Keratinocyte (primary cell): ENCODE data around the gene WDR27. TPM values are rescaled to one million over a fixed set of nuclear protein-coding genes. Genes with fewer than 3 reads are reported as not detected.
"Not testable (repeated sequence)": the region's sequence is repeated elsewhere in the genome, so short reads cannot be mapped to it uniquely, and the experiment has no call there.

ENCODE experiments used
- DNase-seq: peaks from one replicate; pipeline ENCODE4 v3.0.0-alpha.2; 2011; ENCODE audit warnings: low read depth, missing footprints, low spot score
- FAIRE-seq: peaks from 2 replicates; lab custom pipeline; 2011; peaks lifted over from hg19 to GRCh38; lab: Jason Lieb, UNC
- H2AFZ ChIP-seq: 2 replicates; pipeline ENCODE4 v1.6.0; 2012; ENCODE audit warnings: low read length, control low read depth, inconsistent platforms; ENCODE audit not compliant: control insufficient read depth
- H3K27ac ChIP-seq: 2 replicates; pipeline ENCODE4 v1.5.1; 2011; ENCODE audit warnings: low read length; ENCODE audit not compliant: control insufficient read depth, insufficient read depth
- H3K27me3 ChIP-seq: 3 replicates; pipeline ENCODE4 v1.6.0; 2011; ENCODE audit warnings: low read length; ENCODE audit not compliant: control insufficient read depth, insufficient read depth; ENCODE audit errors: extremely low read depth
- H3K36me3 ChIP-seq, 2 experiments: 2 replicates in 1 of 2; 3 replicates in 1 of 2; pipeline ENCODE4 v1.5.1; 2011; ENCODE audit warnings: low read length in 2 of 2, mild to moderate bottlenecking in 1 of 2; ENCODE audit not compliant: control insufficient read depth in 2 of 2, insufficient read depth in 2 of 2; ENCODE audit errors: extremely low read depth in 1 of 2
- H3K4me1 ChIP-seq: 3 replicates; pipeline ENCODE4 v1.5.1; 2011; ENCODE audit warnings: low read length; ENCODE audit not compliant: control insufficient read depth, insufficient read depth; ENCODE audit errors: extremely low read depth
- H3K4me2 ChIP-seq: 3 replicates; pipeline ENCODE4 v1.6.0; 2011; ENCODE audit warnings: low read depth, low read length; ENCODE audit not compliant: control insufficient read depth, insufficient read depth; ENCODE audit errors: extremely low read depth
- H3K4me3 ChIP-seq, 3 experiments: fragments of 200-600 bp in 1 of 3; sonication (generic) in 1 of 3; 2 replicates in 2 of 3; 3 replicates in 1 of 3; pipeline ENCODE4 v1.5.1; 2011 to 2016; ENCODE audit warnings: low read length in 3 of 3, mild to moderate bottlenecking in 3 of 3, control low read depth in 2 of 3, inconsistent platforms in 1 of 3, low read depth in 1 of 3, mixed read lengths in 1 of 3, mixed run types in 1 of 3, moderate library complexity in 1 of 3; ENCODE audit not compliant: control insufficient read depth in 2 of 3, insufficient read depth in 2 of 3; ENCODE audit errors: extremely low read depth in 1 of 3
- H3K79me2 ChIP-seq: 2 replicates; pipeline ENCODE4 v1.6.0; 2012; ENCODE audit warnings: low read length; ENCODE audit not compliant: control insufficient read depth, insufficient read depth
- H3K9ac ChIP-seq: 3 replicates; pipeline ENCODE4 v1.6.0; 2011; ENCODE audit warnings: low read length; ENCODE audit not compliant: control insufficient read depth, insufficient read depth; ENCODE audit errors: extremely low read depth
- H3K9me1 ChIP-seq: 3 replicates; pipeline ENCODE4 v1.6.0; 2011; ENCODE audit warnings: low read length; ENCODE audit not compliant: control insufficient read depth, insufficient read depth; ENCODE audit errors: extremely low read depth
- H3K9me3 ChIP-seq: 2 replicates; pipeline ENCODE4 v1.5.1; 2012; ENCODE audit warnings: low read depth, low read length; ENCODE audit not compliant: control insufficient read depth
- H4K20me1 ChIP-seq: 3 replicates; pipeline ENCODE4 v1.6.0; 2011; ENCODE audit warnings: low read length; ENCODE audit not compliant: control insufficient read depth, insufficient read depth; ENCODE audit errors: extremely low read depth
- EZH2 ChIP-seq: IDR thresholded peaks from one replicate; pipeline ENCODE4 v1.6.1; 2012; ENCODE audit warnings: inconsistent platforms, mild to moderate bottlenecking, low read length, moderate library complexity
- dilution Hi-C: fragments of 300-500 bp; cut with MboI; formaldehyde crosslinking; loops from one replicate; pipeline ENCODE4 v1.7.0; 2020; ENCODE audit warnings: low sequenced_read_pairs; ENCODE audit not compliant: extremely low pct_ligation_motif_present
- polyA plus RNA-seq, 5 experiments: library from polyadenylated mRNA; depleted of rRNA in 3 of 5; stranded (reverse) in 3 of 5; stranded (forward) in 1 of 5; unstranded in 1 of 5; fragments of >200 nt; gene quantifications; 1 replicate in 1 of 5; 2 replicates in 3 of 5; 3 replicates in 1 of 5; pipeline versions ENCODE4 v1.2.1 to v1.2.3, GENCODE V29; 2011 to 2012; ENCODE audit warnings: missing spikeins in 2 of 5, low read depth in 1 of 5, low replicate concordance in 1 of 5
- TF ChIP-seq, protein P1 (sequence below), 3 experiments: IDR thresholded peaks in 1 of 3; conservative IDR thresholded peaks in 1 of 3; optimal IDR thresholded peaks in 1 of 3; 2 replicates in 2 of 3; 3 replicates in 1 of 3; pipeline versions ENCODE3 to v1.5.1; 2011; ENCODE audit warnings: low read length in 3 of 3, mild to moderate bottlenecking in 3 of 3, moderate library complexity in 2 of 3, control low read depth in 1 of 3, inconsistent platforms in 1 of 3; ENCODE audit not compliant: insufficient read depth in 2 of 3; ENCODE audit errors: extremely low read depth in 1 of 3

WDR27 gene
- polyA plus RNA-seq, 1 donor (not counting 4 experiments of a cell fraction or from before 2014, with no cell fraction given), result 17.8 TPM

GRCh38 chr6:169469028-169469427, 232.8 kb downstream of the WDR27 start:
- no peak overlapping the region for H3K4me2 ChIP-seq
- H3K27me3 ChIP-seq, result no peaks in the 10 kb centered on the region
- DNase-seq (no peak), FAIRE-seq (no peak)
- no peak overlapping the region for H3K9ac ChIP-seq
- H3K79me2 ChIP-seq, result no peaks in the 10 kb centered on the region
- TF ChIP-seq EZH2, result no peak
- TF ChIP-seq, protein P1, sequence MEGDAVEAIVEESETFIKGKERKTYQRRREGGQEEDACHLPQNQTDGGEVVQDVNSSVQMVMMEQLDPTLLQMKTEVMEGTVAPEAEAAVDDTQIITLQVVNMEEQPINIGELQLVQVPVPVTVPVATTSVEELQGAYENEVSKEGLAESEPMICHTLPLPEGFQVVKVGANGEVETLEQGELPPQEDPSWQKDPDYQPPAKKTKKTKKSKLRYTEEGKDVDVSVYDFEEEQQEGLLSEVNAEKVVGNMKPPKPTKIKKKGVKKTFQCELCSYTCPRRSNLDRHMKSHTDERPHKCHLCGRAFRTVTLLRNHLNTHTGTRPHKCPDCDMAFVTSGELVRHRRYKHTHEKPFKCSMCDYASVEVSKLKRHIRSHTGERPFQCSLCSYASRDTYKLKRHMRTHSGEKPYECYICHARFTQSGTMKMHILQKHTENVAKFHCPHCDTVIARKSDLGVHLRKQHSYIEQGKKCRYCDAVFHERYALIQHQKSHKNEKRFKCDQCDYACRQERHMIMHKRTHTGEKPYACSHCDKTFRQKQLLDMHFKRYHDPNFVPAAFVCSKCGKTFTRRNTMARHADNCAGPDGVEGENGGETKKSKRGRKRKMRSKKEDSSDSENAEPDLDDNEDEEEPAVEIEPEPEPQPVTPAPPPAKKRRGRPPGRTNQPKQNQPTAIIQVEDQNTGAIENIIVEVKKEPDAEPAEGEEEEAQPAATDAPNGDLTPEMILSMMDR (optimal IDR thresholded peaks at IDR 0.05 in 1 of 3, IDR thresholded peaks at IDR 0.05 in 1 of 3, conservative IDR thresholded peaks at IDR 0.05 in 1 of 3; ENCODE audit: extremely low read depth in 1 of 3, insufficient read depth in 2 of 3, low read length in 3 of 3), result no peak
- H4K20me1 ChIP-seq, result no peaks in the 10 kb centered on the region
- no peaks in the 10 kb centered on the region for H3K9me1 ChIP-seq
- dilution Hi-C loops, result no loop called here
- H3K36me3 ChIP-seq, result no peaks in the 10 kb centered on the region
- no peaks in the 10 kb centered on the region for H3K9me3 ChIP-seq
- no peak overlapping the region for H3K27ac ChIP-seq
- no peaks in the 10 kb centered on the region for H3K4me1 ChIP-seq
- no peak overlapping the region for H3K4me3 ChIP-seq
- no peak overlapping the region for H2AFZ ChIP-seq

DNA sequence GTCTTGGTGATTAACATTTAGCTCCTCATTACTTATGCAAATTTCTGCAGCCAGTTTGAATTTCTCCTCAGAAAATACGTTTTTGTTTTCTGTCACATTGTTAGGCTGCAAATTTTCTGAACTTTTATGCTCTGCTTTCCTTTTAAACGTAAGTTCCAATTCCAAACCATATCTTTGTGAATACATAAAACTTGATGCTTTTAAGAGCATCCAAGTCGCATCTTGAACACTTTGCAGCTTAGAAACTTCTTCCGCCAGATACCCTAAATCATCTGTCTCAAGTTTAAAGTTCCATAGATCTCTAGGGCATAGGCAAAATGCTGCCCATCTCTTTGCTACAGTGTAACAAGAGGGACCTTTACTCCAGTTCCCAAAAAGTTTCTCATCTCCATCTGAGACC, 234.1 kb downstream of the WDR27 start:
- H3K27ac ChIP-seq, H3K9me1 ChIP-seq, DNase-seq, H3K79me2 ChIP-seq, H3K27me3 ChIP-seq, H3K36me3 ChIP-seq, H3K4me3 ChIP-seq, H2AFZ ChIP-seq, FAIRE-seq, dilution Hi-C loops, H3K9me3 ChIP-seq, H3K4me1 ChIP-seq, H3K4me2 ChIP-seq, H4K20me1 ChIP-seq, H3K9ac ChIP-seq: not testable (repeated sequence)

DNA sequence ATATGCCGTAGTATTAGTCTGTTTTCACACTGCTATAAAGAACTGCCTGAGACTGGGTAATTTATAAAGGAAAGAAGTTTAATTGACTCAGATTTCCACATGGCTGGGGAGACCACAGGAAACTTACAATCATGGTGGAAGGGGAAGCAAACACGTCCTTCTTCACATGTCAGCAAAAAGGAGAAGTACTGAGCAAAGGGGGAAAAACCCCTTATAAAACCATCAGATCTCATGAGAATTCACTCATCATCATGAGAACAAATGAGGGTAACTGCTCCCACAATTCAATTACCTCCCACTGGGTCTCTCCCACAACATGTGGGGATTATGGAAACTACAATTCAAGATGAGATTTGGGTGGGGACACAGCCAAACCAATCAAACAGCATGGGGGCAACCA, 235.6 kb downstream of the WDR27 start:
- H3K36me3 ChIP-seq, dilution Hi-C loops, H3K9me1 ChIP-seq: not testable (repeated sequence)

More for the DNA sequence above, 235.6 kb downstream of the WDR27 start:
- not testable (repeated sequence) for H3K9me3 ChIP-seq, H3K9ac ChIP-seq, H3K27ac ChIP-seq, H2AFZ ChIP-seq, H3K79me2 ChIP-seq, H3K4me1 ChIP-seq, H4K20me1 ChIP-seq, H3K27me3 ChIP-seq, DNase-seq, H3K4me3 ChIP-seq, FAIRE-seq, H3K4me2 ChIP-seq
